NCI-H1092 treated with DMSO at 0.1 percent for 48 hours (cell line): ENCODE results near the gene SRP72.
"Not testable (repeated sequence)": the region's sequence is repeated elsewhere in the genome, so short reads cannot be mapped to it uniquely, and the experiment has no call there.

Experiments
- DNase-seq: peaks from one replicate; lab custom pipeline; 2025; lab: John Stamatoyannopoulos, UW

SRP72 gene

GRCh38 chr4:56467284-56468096, at the start of gene SRP72:
Gene SRP72, plus strand, starts transcription at chr4:56467617. Its CDS starts 19 bp downstream, at chr4:56467636.
- peak; percentile 86 for DNase-seq

- DNase-seq, result no peak
Observed at GRCh38 chr4:56424176-56424575, 43.2 kb upstream of the SRP72 start.

- DNase-seq, result no peak
Observed at GRCh38 chr4:56424697-56425514, 42.5 kb upstream of the SRP72 start.

- DNase-seq, result no peak
Observed at GRCh38 chr4:56425518-56425917, 41.9 kb upstream of the SRP72 start.

- DNase-seq, result no peak
Observed at GRCh38 chr4:56426273-56426672, 41.1 kb upstream of the SRP72 start.

- DNase-seq, result no peak
Observed at GRCh38 chr4:56427179-56427578, 40.2 kb upstream of the SRP72 start.

- DNase-seq, result no peak
Observed at GRCh38 chr4:56430203-56430602, 37.2 kb upstream of the SRP72 start.

GRCh38 chr4:56433280-56433679, 34.1 kb upstream of the SRP72 start:
- no peak for DNase-seq

GRCh38 chr4:56434599-56435139, 32.7 kb upstream of the SRP72 start:
- peak; percentile 69 for DNase-seq

GRCh38 chr4:56435140-56435926, 32.1 kb upstream of the SRP72 start, which contains the start of gene PPAT:
Gene PPAT, minus strand, starts transcription at chr4:56435615. Its CDS starts 138 bp downstream, at chr4:56435477.
- DNase-seq, result peak; percentile 98

- DNase-seq, result no peak
Observed at GRCh38 chr4:56438766-56439165, 28.7 kb upstream of the SRP72 start.

- no peak for DNase-seq
Observed at GRCh38 chr4:56440983-56441382, 26.4 kb upstream of the SRP72 start.

- no peak for DNase-seq
Observed at GRCh38 chr4:56444719-56445118, 22.7 kb upstream of the SRP72 start.

- no peak for DNase-seq
Observed at GRCh38 chr4:56445699-56446098, 21.7 kb upstream of the SRP72 start.

- no peak for DNase-seq
Observed at GRCh38 chr4:56448301-56448700, 19.1 kb upstream of the SRP72 start.

- DNase-seq, result not testable (repeated sequence)
Observed at GRCh38 chr4:56449475-56449874, 17.9 kb upstream of the SRP72 start.

- DNase-seq, result no peak
Observed at GRCh38 chr4:56450342-56450741, 17.1 kb upstream of the SRP72 start.

- no peak for DNase-seq
Observed at GRCh38 chr4:56460085-56460484, 7.3 kb upstream of the SRP72 start.

GRCh38 chr4:56462157-56462556, 5.3 kb upstream of the SRP72 start:
- DNase-seq, result no peak

GRCh38 chr4:56463711-56464110, 3.7 kb upstream of the SRP72 start:
- no peak for DNase-seq

- DNase-seq, result no peak
Observed at GRCh38 chr4:56464581-56464980, 2.8 kb upstream of the SRP72 start.
